Neural progenitor cell (in vitro differentiated cells): ENCODE measurements around the gene SQOR. TPM values are rescaled to one million over a fixed set of nuclear protein-coding genes. Genes with fewer than 3 reads are reported as not detected.

Experiments used
- DNase-seq: peaks from one replicate; pipeline ENCODE4 v3.0.0-alpha.2; 2016; ENCODE audit warnings: low spot score
- H2AFZ ChIP-seq: fragments of 200-600 bp; sonication (generic); replicated peaks from 2 replicates; pipeline ENCODE4 v1.6.1; 2016; ENCODE audit warnings: antibody characterized with exemption
- H3F3A ChIP-seq: fragments of 200-600 bp; sonication (generic); 2 replicates; pipeline ENCODE4 v1.6.1; 2016; ENCODE audit warnings: antibody characterized with exemption, low read depth
- H3K27ac ChIP-seq: fragments of 200-600 bp; sonication (generic); 2 replicates; pipeline ENCODE4 v1.5.1; 2016; ENCODE audit warnings: mild to moderate bottlenecking
- H3K27me3 ChIP-seq: fragments of 200-600 bp; sonication (generic); 2 replicates; pipeline ENCODE4 v1.6.1; 2016; ENCODE audit warnings: mild to moderate bottlenecking, moderate library complexity
- H3K36me3 ChIP-seq: fragments of 200-600 bp; sonication (generic); 2 replicates; pipeline ENCODE4 v1.5.1; 2016
- H3K4me1 ChIP-seq: fragments of 200-600 bp; sonication (generic); 2 replicates; pipeline ENCODE4 v1.6.1; 2016; ENCODE audit warnings: mixed run types
- H3K4me2 ChIP-seq: fragments of 200-600 bp; sonication (generic); 2 replicates; pipeline ENCODE4 v1.6.1; 2016
- H3K4me3 ChIP-seq: fragments of 200-600 bp; sonication (generic); 2 replicates; pipeline ENCODE4 v1.5.1; 2016
- H3K79me2 ChIP-seq: fragments of 200-600 bp; sonication (generic); 2 replicates; pipeline ENCODE4 v1.6.1; 2016; ENCODE audit warnings: low read depth
- H3K9ac ChIP-seq: fragments of 200-600 bp; sonication (generic); 2 replicates; pipeline ENCODE4 v1.6.1; 2016
- H3K9me3 ChIP-seq: fragments of 200-600 bp; sonication (generic); 2 replicates; pipeline ENCODE4 v1.5.1; 2016; ENCODE audit warnings: low read depth
- H4K20me1 ChIP-seq: fragments of 200-600 bp; sonication (generic); 2 replicates; pipeline ENCODE4 v1.6.1; 2016; ENCODE audit warnings: low read depth
- H3K27ac Mint-ChIP-seq: 3 replicates; pipeline ENCODE4 v1.8.0; 2021; ENCODE audit warnings: mixed read lengths
- H3K27me3 Mint-ChIP-seq: 2 replicates; pipeline ENCODE4 v1.8.0; 2022; ENCODE audit warnings: low read depth, mild to moderate bottlenecking, inconsistent platforms, moderate library complexity, mixed read lengths; ENCODE audit not compliant: insufficient read depth
- H3K36me3 Mint-ChIP-seq: 3 replicates; pipeline ENCODE4 v1.8.0; 2021; ENCODE audit warnings: mixed read lengths
- H3K4me1 Mint-ChIP-seq: 3 replicates; pipeline ENCODE4 v1.8.0; 2021; ENCODE audit warnings: mixed read lengths
- H3K4me3 Mint-ChIP-seq: 3 replicates; pipeline ENCODE4 v1.8.0; 2021; ENCODE audit warnings: mild to moderate bottlenecking, moderate library complexity, mixed read lengths
- H3K9me3 Mint-ChIP-seq: 3 replicates; pipeline ENCODE4 v1.8.0; 2020; ENCODE audit warnings: mixed read lengths
- CTCF ChIP-seq: fragments of 200-600 bp; sonication (generic); IDR thresholded peaks from 2 replicates; pipeline ENCODE4 v1.5.1; 2017; ENCODE audit warnings: antibody characterized with exemption, mild to moderate bottlenecking
- EZH2 ChIP-seq: fragments of 200-600 bp; sonication (generic); IDR thresholded peaks from 2 replicates; pipeline ENCODE4 v1.6.1; 2017; ENCODE audit warnings: antibody characterized with exemption, mild to moderate bottlenecking, moderate library complexity
- EZH2phosphoT487 ChIP-seq: fragments of 200-600 bp; sonication (generic); IDR thresholded peaks from 2 replicates; pipeline ENCODE4 v1.6.1; 2017; ENCODE audit warnings: antibody characterized with exemption
- total RNA-seq: library from RNA; depleted of rRNA; stranded (reverse); fragments of >200 nt; gene quantifications from 2 replicates; pipeline ENCODE4 v1.2.3, GENCODE V29; 2015; ENCODE audit warnings: low replicate concordance

The SQOR gene
- total RNA-seq, 1 donor from 2014 or later = 0.73 TPM

- H3K36me3 Mint-ChIP-seq = no peaks in the 10 kb centered on the region
- no peak overlapping the region for H3K4me3 Mint-ChIP-seq
- no peaks in the 10 kb centered on the region for H3K9me3 ChIP-seq
Measured at GRCh38 chr15:45674677-45675076, 39.8 kb downstream of the SQOR start.

GRCh38 chr15:45677797-45678196, 43.0 kb downstream of the SQOR start:
- no peak for DNase-seq
- no peak overlapping the region for H3K4me2 ChIP-seq
- H4K20me1 ChIP-seq = no peaks in the 10 kb centered on the region
- no peak overlapping the region for H3K9ac ChIP-seq
- H3K4me3 ChIP-seq = no peak overlapping the region
- peaks cover 2% of the 10 kb centered on the region for H3K27me3 Mint-ChIP-seq
- H3K27ac ChIP-seq = no peak overlapping the region
- no peak overlapping the region for H3K4me3 Mint-ChIP-seq
- H3K36me3 ChIP-seq = no peaks in the 10 kb centered on the region
- no peaks in the 10 kb centered on the region for H3K27me3 ChIP-seq
- H3K9me3 ChIP-seq = no peaks in the 10 kb centered on the region
- H3K4me1 Mint-ChIP-seq = no peaks in the 10 kb centered on the region
- no peak overlapping the region for H3K27ac Mint-ChIP-seq
- no peaks in the 10 kb centered on the region for H3K79me2 ChIP-seq
- no peak for TF ChIP-seq EZH2
- TF ChIP-seq CTCF = no peak
- TF ChIP-seq EZH2phosphoT487 = no peak
- no peaks in the 10 kb centered on the region for H3K36me3 Mint-ChIP-seq
- no peaks in the 10 kb centered on the region for H3K4me1 ChIP-seq
- no peaks in the 10 kb centered on the region for H3F3A ChIP-seq
- H2AFZ ChIP-seq = no peak overlapping the region
- H3K9me3 Mint-ChIP-seq = no peaks in the 10 kb centered on the region

More at GRCh38 chr15:45674677-45675076, 39.8 kb downstream of the SQOR start:
- H3K4me1 Mint-ChIP-seq = peaks cover 10% of the 10 kb centered on the region
- H3K27ac Mint-ChIP-seq = no peak overlapping the region
- TF ChIP-seq EZH2phosphoT487 = no peak
- TF ChIP-seq EZH2 = no peak
- no peak for TF ChIP-seq CTCF
- Histone ChIP-seq H3K4me1 (no peaks in the 10 kb centered on the region), H3K9ac (no peak overlapping the region), H3K79me2 (no peaks in the 10 kb centered on the region), H3K27ac (no peak overlapping the region), H3F3A (no peaks in the 10 kb centered on the region), H3K4me2 (no peak overlapping the region), H4K20me1 (no peaks in the 10 kb centered on the region), H3K27me3 (no peaks in the 10 kb centered on the region), H3K4me3 (no peak overlapping the region), H3K36me3 (no peaks in the 10 kb centered on the region), H2AFZ (no peak overlapping the region)
- peaks cover 2% of the 10 kb centered on the region for H3K27me3 Mint-ChIP-seq
- H3K9me3 Mint-ChIP-seq = no peaks in the 10 kb centered on the region
- no peak for DNase-seq

DNA sequence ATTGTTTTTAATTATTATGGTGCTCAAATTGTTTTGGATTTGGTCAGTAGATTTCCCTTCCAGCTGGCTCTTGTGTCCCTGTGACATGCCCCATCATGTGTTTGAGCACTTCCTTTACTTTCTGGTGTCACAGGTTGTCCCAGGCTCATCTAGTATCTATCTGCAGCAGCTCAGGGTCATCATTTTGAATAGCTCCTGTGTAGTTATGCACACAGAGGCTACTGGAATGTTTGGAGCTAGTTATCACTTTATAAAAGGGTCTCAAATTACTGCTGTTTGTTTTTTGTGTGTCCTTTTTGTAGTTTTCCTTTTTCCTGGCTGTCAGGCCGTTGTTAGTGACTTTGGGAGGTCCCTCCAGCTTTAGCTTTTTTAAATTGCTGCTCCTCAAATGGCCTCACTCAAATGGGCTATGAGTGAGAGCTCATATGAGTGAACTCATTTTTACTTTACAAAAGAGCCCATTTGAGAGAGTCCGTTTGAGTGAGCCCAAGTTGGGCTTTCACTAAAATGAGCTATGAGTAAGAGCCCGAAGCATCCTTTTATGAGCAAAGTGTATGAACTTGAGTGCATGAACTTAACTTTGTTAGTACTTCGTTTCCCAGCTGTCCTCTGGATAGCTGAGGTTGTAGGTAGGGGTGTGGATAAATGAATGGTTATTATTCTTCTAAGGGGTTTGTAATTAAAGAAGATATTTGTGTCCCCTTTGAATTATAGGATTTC, 43.8 kb downstream of the SQOR start:
- no peaks in the 10 kb centered on the region for H3K9me3 Mint-ChIP-seq
- H3K27ac Mint-ChIP-seq = no peak overlapping the region
- no peak overlapping the region for H3K4me3 ChIP-seq
- H2AFZ ChIP-seq = no peak overlapping the region
- H3K27me3 ChIP-seq = no peaks in the 10 kb centered on the region
- no peaks in the 10 kb centered on the region for H3K9me3 ChIP-seq
- no peaks in the 10 kb centered on the region for H4K20me1 ChIP-seq
- H3K79me2 ChIP-seq = no peaks in the 10 kb centered on the region
- H3K4me1 Mint-ChIP-seq = no peaks in the 10 kb centered on the region
- DNase-seq = no peak
- no peaks in the 10 kb centered on the region for H3K36me3 Mint-ChIP-seq
- no peaks in the 10 kb centered on the region for H3K4me1 ChIP-seq
- no peaks in the 10 kb centered on the region for H3F3A ChIP-seq
- H3K9ac ChIP-seq = no peak overlapping the region
- H3K27ac ChIP-seq = no peak overlapping the region
- H3K4me3 Mint-ChIP-seq = no peak overlapping the region
- H3K27me3 Mint-ChIP-seq = peaks cover 2% of the 10 kb centered on the region
- TF ChIP-seq EZH2 (no peak), CTCF (no peak), EZH2phosphoT487 (no peak)
- no peak overlapping the region for H3K4me2 ChIP-seq
- no peaks in the 10 kb centered on the region for H3K36me3 ChIP-seq
